Hematopoietic multipotent progenitor cell treated with erythropoietin and hydrocortisone succinate and interleukin-3 and kit ligand, for 17 days (in vitro differentiated cells): ENCODE results near the gene SLC7A8.

Source experiments
- DNase-seq: peaks from one replicate; pipeline ENCODE4 v3.0.0-alpha.2; 2015; ENCODE audit warnings: low spot score

Gene SLC7A8

DNA sequence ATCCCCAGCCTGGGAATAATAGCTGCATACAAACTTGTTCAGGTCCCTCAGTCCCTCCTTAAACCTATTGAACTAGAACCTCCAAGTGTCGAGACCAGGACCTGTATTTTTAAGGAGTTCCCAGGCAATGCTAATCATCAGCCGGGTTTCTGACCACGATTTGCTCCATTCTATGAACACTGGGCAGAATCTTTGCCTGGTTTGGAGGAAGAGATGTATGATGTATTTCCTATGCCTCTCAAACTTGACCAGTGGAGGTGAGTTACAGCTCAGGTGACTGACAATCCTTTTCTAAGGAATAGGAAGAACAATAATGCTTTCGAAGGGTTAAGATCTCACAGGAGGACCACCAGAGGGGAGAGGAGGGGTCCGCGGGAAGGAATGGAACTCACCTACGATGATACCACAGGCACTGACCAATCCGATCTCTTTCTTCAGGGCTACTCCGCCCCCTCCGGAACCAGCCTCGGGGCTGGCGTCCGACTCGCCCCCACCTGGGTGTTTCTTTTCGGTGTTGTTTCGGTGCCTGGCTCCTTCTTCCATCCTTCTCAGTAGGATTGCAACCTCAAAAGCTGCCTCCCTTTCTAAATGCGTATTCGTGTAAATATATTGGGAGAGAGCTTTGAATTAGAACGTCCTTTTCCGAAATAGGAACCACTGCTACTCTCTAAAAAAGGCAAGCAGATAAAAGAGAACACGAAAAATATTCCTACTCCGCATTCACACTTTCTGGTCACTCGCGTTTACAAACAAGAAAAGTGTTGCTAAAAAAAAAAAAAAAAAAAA lies 895 bp downstream of the SLC7A8 start:
- no peak for DNase-seq

GRCh38 chr14:23181946-23182345 lies 1.5 kb downstream of the SLC7A8 start:
- DNase-seq, result no peak

GRCh38 chr14:23181453-23181852 lies 2.0 kb downstream of the SLC7A8 start:
- no peak for DNase-seq

- no peak for DNase-seq
Measured at GRCh38 chr14:23177181-23177580, 6.3 kb downstream of the SLC7A8 start.

DNA sequence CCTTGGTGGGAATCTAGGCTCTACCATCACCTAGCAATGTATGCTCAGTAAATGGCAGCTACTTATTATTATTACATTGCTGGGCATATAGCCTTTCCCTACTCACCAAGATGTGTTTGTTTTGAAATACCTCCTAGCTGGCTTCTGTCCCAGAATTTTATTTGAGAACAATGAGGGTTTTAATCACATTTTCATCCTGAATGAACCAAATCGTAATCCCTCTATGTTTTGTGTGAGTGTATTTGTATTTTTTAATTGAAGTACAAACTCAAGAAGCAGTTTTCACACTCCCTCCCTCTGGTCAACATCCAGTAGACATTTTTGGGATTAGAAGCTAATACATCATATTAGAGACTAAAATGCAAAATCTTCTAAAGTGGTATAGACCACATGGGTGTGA lies 7.6 kb downstream of the SLC7A8 start:
- no peak for DNase-seq

DNA sequence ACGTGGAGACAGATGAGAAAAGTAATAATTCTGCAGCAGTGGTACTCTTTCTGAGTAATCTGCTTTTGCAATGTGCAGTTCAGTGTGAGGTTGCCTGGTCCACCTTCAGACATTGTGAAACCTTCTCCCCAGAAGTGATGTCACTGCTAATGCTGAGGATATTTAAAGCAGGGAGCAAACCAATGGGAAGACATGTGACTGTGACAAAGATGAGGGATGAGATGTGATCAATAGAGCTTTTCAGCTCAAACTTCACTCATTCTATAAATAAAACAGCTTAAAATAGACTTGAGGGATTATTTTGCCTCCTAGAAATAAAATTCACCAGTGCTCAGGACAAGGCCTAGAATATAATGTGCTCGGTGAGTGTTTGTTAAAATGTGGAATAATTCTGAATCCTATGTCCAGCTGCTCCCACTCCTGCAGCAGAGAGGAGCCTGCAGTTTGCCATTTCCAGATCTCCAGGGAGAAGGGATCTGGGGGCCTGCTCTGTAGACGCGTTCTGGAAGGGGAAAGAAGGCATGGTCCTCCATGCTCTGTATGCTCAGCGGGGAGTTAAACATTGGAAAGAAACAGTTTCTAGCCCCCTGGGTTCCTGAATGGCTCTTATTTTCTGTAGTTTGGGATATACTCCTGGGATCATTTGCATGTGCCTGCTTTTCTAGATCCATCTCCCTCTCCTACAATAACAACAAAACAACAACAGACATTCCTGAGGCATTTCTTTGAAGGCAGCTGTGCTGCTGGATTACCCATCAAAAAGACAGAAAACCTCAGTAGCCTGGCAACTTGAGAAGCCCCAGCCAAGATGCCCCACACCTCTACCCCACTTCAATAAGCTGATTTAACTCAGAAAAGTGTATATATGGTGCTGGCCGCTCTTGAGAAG lies 8.9 kb downstream of the SLC7A8 start:
- no peak for DNase-seq

- no peak for DNase-seq
Measured at GRCh38 chr14:23173796-23174195, 9.7 kb downstream of the SLC7A8 start.

GRCh38 chr14:23173031-23173430 lies 10.4 kb downstream of the SLC7A8 start:
- DNase-seq, result no peak

GRCh38 chr14:23172574-23172973 lies 10.9 kb downstream of the SLC7A8 start:
- no peak for DNase-seq

DNA sequence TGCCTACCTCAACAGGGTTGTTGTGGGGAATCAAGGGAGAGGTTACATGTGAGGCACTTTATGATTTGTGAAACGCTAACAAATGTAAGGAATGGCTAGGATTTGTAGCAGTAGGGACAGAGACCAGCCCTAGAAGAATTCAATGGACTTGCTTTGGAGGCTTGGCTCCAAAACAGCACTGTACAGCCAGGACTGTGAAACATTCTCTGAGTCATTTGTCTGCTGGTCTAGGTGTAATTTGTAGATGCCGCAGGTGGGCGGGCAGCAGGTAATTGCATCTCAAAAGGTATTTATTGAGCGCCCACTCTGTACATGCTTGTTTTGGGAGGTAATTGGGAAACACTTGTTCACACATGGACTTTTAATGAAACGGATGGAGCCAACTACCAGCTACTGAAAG lies 11.4 kb downstream of the SLC7A8 start:
- no peak for DNase-seq

GRCh38 chr14:23171222-23171975 lies 12.1 kb downstream of the SLC7A8 start:
- no peak for DNase-seq

DNA sequence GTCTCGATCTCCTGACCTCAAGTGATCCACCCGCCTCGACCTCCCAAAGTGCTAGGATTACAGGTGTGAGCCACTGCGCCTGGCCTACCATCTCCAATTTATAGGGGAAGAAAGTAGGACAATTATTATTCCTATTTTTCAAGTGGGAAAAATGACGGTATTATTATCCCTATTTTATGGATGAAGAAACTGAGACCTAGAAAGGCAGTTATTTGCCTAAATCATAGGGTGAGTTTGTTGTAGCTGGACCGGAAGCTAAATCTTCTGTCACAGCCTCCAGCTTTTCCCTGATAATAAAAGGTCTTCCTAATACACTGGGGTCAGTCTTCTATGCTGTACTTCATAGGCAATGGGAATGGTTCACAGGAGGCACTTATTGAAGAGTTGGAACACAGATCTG lies 13.8 kb downstream of the SLC7A8 start:
- DNase-seq, result no peak

DNA sequence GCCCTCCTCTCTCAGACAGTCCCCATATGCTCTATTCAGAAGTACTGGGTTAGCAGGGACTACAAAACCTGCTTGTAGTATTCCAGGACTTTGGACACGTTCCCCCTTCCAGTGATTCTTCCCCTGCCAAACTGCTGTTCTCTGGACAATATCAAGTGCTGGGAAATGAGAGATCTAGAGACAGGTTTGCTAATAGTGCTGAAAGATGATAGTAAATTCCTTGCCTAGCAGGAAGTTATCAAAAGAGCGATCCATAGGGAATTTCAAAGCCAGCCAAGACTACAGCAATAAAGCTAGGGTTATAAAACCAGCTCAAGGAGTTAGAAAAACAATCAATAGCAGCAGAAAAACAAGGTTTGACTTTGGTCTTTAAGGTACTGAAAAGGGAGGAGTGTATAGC lies 15.2 kb downstream of the SLC7A8 start:
- no peak for DNase-seq

DNA sequence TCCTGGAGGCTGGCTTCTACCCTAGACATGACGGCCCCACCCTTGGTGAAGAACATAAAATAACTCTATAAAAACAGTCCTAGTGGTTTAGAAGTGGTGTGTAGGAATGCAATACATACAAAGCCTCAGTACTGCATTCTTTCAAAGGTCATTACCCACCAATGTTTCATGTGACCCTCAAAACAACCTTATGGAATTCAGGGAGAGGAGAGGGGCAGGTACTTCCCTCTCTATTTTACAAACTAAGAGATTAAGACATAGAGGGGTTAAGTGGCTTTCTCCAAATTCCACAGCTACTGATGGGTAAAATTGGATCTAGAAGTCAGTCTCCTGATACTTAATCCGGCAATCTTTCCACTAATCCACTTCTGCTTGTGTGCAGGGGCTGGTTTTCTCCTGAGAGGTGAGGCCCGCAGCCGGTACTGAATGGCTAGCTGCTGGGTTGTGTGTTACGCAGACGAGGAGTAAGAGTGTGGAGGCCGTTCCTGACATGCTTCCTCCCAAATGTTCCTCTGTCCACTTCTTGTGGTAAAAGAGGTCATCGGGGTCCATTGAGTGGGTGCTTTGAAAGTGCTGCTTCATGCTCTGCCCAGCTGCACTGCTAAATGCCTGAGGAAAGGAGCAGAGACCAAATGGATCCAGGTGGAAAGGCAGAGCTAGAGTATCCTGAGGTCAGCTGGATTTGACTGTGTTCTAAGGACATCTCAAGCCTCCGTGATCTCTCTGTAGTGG lies 16.2 kb downstream of the SLC7A8 start:
- no peak for DNase-seq

DNA sequence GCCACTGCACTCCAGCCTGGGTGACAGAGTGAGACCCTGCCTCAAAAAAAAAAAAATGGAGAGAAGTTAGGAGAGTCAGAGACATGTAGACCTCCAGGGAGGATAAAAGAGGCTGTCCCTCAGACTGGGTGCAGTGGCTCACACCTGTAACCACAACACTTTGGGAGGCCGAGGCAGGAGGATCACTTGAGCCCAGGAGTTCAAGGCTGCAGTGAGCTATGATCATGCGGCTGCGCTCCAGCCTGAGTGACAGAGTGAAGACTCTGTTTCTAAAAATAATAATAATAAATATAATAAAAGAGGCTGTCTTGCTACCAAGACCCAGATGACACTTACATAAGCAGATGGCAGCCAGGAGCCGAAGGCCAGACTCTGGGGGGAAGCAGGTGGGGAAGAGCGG lies 18.5 kb downstream of the SLC7A8 start:
- no peak for DNase-seq

- no peak for DNase-seq
Measured at GRCh38 chr14:23164250-23164649, 19.2 kb downstream of the SLC7A8 start.

DNA sequence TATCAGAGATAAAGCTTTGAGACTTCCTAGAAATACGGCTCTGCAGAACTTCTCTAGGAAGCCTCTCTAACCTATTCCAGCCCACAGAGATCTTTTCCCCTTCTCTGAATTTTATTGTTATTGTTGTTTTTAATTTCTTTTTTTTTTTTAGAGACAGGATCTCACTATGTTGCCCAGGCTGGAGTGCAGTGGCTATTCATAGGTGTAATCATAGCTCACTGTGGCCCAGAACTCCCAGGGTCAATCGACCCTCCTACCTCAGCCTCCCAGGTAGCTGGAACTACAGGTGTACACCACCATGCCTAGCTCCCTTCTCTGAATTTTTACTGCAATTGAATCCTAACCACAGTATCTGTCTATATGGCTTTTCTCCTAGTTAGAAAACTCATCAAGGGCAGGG lies 19.6 kb downstream of the SLC7A8 start:
- no peak for DNase-seq

DNA sequence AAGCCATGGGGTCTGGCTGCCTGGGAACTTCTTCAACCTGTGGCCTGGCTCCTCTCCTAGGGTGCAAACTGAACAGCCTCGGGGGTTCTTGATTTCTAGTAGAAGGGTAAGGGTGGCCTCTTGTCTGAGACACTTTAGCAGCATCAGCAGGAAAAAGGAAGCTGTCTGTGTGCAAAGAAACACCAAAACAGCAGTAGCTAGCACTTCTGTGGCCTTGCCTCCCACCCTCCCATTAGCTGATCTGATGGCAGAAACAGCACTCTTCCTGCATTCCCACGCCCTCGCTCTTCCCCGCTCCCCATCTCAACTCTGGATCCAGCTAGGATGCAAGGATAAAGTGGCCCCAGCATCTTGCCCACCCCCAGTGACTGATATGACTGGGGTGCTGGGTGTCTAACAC lies 20.7 kb downstream of the SLC7A8 start:
- no peak for DNase-seq

- DNase-seq, result no peak
Measured at GRCh38 chr14:23162005-23162404, 21.5 kb downstream of the SLC7A8 start.

GRCh38 chr14:23160924-23161522 lies 22.4 kb downstream of the SLC7A8 start:
- DNase-seq, result no peak

DNA sequence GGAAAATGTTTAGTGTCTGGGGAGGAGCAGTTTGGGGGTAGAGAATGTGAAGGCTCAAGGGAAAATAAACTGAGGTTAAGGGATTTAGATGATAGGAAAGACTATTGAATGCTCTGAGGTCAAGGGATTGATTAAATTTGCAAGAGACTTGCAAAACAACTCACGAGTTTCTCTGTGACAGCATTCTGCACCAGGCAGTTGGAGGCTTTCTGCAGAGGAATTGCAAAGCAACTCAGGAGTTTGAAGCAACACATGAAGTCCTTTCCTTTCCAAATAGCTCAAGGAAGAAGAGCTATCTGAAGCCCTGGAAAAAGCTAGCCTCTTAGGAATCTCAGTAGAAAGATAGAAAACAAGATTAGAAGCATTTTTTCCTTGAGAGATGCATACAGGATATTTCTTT lies 23.9 kb downstream of the SLC7A8 start:
- no peak for DNase-seq

DNA sequence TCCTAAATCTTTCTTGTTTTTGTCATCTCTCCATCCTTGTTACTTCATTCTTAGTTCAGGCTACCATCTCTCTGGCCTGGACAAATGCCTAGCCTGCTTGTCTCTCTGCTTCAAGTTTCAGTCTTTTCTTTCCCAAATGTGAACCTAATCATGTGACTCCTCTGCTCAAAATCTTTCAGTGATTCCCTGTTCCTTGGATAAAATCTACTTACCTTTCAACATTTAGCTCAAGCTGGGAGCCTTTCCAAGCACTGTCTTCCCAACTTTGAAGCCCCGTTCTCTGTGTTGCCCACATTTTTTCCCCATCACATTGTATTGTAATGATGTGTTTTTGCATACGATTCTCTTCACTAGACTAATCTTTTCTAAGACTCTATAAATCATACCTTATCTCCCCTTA lies 24.7 kb downstream of the SLC7A8 start:
- DNase-seq, result no peak
